ENCODE results near the gene MTAP. TPM values are rescaled to one million over a fixed set of nuclear protein-coding genes. Genes with fewer than 3 reads are reported as not detected.

MTAP gene
- total and polyA plus RNA-seq, 2 of the 13 experiments (the other 11 are each of a cell fraction or from before 2014, with no cell fraction given) = 16.7 to 51.2 TPM

DNA sequence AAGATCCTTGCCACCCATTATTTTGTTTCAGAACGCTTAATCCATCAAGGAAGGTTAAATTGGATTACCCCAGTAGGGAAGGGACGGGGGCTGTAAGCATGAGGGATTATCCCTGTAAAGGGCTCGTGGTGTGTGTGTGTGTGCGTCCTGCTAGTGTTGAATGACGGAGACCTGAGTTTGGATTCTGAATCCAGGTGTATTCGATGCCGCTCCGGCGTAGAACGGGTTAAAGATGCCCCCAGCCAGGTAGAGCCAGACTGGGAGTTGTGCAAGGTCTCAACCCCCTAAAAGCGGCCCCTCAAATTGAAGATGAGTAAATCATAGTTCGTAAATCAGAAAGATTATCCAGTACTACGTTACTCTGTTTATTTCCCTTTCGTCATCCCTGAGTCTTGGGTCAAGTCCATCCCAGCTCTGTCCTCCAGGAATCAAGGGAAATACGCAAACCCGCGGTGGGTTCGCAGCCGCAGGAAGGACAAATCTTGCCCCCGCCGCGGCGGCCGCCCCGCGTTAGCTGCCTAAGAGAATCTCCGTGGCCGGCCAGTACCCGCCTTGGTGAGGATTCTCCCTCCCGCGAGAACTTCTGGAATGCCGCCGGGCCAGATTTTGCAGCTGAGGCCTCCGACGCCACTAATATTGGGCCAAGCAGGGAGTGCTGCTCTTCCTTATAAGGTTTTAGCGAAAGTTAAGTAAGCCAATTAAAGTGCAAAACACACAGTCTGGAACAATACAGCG, 586 bp upstream of the MTAP start (continued):
- TF ChIP-seq, protein P1, sequence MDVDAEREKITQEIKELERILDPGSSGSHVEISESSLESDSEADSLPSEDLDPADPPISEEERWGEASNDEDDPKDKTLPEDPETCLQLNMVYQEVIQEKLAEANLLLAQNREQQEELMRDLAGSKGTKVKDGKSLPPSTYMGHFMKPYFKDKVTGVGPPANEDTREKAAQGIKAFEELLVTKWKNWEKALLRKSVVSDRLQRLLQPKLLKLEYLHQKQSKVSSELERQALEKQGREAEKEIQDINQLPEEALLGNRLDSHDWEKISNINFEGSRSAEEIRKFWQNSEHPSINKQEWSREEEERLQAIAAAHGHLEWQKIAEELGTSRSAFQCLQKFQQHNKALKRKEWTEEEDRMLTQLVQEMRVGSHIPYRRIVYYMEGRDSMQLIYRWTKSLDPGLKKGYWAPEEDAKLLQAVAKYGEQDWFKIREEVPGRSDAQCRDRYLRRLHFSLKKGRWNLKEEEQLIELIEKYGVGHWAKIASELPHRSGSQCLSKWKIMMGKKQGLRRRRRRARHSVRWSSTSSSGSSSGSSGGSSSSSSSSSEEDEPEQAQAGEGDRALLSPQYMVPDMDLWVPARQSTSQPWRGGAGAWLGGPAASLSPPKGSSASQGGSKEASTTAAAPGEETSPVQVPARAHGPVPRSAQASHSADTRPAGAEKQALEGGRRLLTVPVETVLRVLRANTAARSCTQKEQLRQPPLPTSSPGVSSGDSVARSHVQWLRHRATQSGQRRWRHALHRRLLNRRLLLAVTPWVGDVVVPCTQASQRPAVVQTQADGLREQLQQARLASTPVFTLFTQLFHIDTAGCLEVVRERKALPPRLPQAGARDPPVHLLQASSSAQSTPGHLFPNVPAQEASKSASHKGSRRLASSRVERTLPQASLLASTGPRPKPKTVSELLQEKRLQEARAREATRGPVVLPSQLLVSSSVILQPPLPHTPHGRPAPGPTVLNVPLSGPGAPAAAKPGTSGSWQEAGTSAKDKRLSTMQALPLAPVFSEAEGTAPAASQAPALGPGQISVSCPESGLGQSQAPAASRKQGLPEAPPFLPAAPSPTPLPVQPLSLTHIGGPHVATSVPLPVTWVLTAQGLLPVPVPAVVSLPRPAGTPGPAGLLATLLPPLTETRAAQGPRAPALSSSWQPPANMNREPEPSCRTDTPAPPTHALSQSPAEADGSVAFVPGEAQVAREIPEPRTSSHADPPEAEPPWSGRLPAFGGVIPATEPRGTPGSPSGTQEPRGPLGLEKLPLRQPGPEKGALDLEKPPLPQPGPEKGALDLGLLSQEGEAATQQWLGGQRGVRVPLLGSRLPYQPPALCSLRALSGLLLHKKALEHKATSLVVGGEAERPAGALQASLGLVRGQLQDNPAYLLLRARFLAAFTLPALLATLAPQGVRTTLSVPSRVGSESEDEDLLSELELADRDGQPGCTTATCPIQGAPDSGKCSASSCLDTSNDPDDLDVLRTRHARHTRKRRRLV (CRISPR knock-in tag; IDR thresholded peaks at IDR 0.05) = no peak
- TF ChIP-seq RBFOX2 (IDR thresholded peaks at IDR 0.05; ENCODE audit: low read depth, low read length) (no peak), ZNF451 (CRISPR knock-in tag; IDR thresholded peaks at IDR 0.05) (no peak), CBX5 (CRISPR knock-in tag; IDR thresholded peaks at IDR 0.05; ENCODE audit: borderline replicate concordance) (no peak), NFRKB (IDR thresholded peaks at IDR 0.05) (no peak), RFX1 (IDR thresholded peaks at IDR 0.05) (no peak), ZNF615 (CRISPR knock-in tag; IDR thresholded peaks at IDR 0.05; ENCODE audit: borderline replicate concordance) (no peak), ZNF775 (CRISPR knock-in tag; IDR thresholded peaks at IDR 0.05; ENCODE audit: borderline replicate concordance) (no peak), SMYD3 (CRISPR knock-in tag; IDR thresholded peaks at IDR 0.05) (peak; percentile 40; the same call in 1 of the 2 replicates)
- TF ChIP-seq, protein P2, sequence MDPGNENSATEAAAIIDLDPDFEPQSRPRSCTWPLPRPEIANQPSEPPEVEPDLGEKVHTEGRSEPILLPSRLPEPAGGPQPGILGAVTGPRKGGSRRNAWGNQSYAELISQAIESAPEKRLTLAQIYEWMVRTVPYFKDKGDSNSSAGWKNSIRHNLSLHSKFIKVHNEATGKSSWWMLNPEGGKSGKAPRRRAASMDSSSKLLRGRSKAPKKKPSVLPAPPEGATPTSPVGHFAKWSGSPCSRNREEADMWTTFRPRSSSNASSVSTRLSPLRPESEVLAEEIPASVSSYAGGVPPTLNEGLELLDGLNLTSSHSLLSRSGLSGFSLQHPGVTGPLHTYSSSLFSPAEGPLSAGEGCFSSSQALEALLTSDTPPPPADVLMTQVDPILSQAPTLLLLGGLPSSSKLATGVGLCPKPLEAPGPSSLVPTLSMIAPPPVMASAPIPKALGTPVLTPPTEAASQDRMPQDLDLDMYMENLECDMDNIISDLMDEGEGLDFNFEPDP (CRISPR knock-in tag; conservative IDR thresholded peaks at IDR 0.05) = no peak
- TF ChIP-seq, protein P3, sequence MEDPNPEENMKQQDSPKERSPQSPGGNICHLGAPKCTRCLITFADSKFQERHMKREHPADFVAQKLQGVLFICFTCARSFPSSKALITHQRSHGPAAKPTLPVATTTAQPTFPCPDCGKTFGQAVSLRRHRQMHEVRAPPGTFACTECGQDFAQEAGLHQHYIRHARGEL (CRISPR knock-in tag; IDR thresholded peaks at IDR 0.05) = no peak
- TF ChIP-seq, protein P4, sequence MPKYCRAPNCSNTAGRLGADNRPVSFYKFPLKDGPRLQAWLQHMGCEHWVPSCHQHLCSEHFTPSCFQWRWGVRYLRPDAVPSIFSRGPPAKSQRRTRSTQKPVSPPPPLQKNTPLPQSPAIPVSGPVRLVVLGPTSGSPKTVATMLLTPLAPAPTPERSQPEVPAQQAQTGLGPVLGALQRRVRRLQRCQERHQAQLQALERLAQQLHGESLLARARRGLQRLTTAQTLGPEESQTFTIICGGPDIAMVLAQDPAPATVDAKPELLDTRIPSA (CRISPR knock-in tag; IDR thresholded peaks at IDR 0.05; ENCODE audit: borderline replicate concordance) = no peak
- TF ChIP-seq, protein P5, sequence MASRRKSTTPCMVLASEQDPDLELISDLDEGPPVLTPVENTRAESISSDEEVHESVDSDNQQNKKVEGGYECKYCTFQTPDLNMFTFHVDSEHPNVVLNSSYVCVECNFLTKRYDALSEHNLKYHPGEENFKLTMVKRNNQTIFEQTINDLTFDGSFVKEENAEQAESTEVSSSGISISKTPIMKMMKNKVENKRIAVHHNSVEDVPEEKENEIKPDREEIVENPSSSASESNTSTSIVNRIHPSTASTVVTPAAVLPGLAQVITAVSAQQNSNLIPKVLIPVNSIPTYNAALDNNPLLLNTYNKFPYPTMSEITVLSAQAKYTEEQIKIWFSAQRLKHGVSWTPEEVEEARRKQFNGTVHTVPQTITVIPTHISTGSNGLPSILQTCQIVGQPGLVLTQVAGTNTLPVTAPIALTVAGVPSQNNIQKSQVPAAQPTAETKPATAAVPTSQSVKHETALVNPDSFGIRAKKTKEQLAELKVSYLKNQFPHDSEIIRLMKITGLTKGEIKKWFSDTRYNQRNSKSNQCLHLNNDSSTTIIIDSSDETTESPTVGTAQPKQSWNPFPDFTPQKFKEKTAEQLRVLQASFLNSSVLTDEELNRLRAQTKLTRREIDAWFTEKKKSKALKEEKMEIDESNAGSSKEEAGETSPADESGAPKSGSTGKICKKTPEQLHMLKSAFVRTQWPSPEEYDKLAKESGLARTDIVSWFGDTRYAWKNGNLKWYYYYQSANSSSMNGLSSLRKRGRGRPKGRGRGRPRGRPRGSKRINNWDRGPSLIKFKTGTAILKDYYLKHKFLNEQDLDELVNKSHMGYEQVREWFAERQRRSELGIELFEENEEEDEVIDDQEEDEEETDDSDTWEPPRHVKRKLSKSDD (CRISPR knock-in tag; IDR thresholded peaks at IDR 0.05; ENCODE audit: low read depth) = no peak
- TF ChIP-seq, protein P6, sequence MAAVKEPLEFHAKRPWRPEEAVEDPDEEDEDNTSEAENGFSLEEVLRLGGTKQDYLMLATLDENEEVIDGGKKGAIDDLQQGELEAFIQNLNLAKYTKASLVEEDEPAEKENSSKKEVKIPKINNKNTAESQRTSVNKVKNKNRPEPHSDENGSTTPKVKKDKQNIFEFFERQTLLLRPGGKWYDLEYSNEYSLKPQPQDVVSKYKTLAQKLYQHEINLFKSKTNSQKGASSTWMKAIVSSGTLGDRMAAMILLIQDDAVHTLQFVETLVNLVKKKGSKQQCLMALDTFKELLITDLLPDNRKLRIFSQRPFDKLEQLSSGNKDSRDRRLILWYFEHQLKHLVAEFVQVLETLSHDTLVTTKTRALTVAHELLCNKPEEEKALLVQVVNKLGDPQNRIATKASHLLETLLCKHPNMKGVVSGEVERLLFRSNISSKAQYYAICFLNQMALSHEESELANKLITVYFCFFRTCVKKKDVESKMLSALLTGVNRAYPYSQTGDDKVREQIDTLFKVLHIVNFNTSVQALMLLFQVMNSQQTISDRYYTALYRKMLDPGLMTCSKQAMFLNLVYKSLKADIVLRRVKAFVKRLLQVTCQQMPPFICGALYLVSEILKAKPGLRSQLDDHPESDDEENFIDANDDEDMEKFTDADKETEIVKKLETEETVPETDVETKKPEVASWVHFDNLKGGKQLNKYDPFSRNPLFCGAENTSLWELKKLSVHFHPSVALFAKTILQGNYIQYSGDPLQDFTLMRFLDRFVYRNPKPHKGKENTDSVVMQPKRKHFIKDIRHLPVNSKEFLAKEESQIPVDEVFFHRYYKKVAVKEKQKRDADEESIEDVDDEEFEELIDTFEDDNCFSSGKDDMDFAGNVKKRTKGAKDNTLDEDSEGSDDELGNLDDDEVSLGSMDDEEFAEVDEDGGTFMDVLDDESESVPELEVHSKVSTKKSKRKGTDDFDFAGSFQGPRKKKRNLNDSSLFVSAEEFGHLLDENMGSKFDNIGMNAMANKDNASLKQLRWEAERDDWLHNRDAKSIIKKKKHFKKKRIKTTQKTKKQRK (IDR thresholded peaks at IDR 0.05; ENCODE audit: low read length) = no peak
